Body of pancreas (tissue), 4 donors: Measurements from ENCODE around the gene TLE1. TPM values are rescaled to one million over a fixed set of nuclear protein-coding genes. Genes with fewer than 3 reads are reported as not detected.

ENCODE experiments used
- ATAC-seq: fragments of 150-250 bp; one replicate; pipeline ENCODE4 v1.9.1; 2016
- DNase-seq, 4 donors: peaks; one replicate each; pipeline ENCODE4 v3.0.0-alpha.2; 2019
- H3K27ac ChIP-seq, 4 donors: fragments of 200-600 bp; sonication (generic); 1 replicate in 3 of 4; 2 replicates in 1 of 4; pipeline versions ENCODE4 v1.5.1 to v1.6.1; 2016 to 2019; ENCODE audit warnings: mild to moderate bottlenecking in 1 of 4, mixed read lengths in 1 of 4, moderate library complexity in 1 of 4
- H3K27me3 ChIP-seq, 2 donors: fragments of 200-600 bp; sonication (generic); one replicate each; pipeline ENCODE4 v1.6.0; 2016; ENCODE audit warnings: mild to moderate bottlenecking in 1 of 2
- H3K36me3 ChIP-seq, 2 donors: fragments of 200-600 bp; sonication (generic); replicated peaks in 1 of 2; 2 replicates each; pipeline ENCODE4 v1.5.1; 2016; ENCODE audit warnings: low read depth in 2 of 2; ENCODE audit not compliant: insufficient read depth in 1 of 2
- H3K4me1 ChIP-seq: fragments of 200-600 bp; sonication (generic); one replicate; pipeline ENCODE4 v1.6.0; 2016
- H3K4me3 ChIP-seq, 2 donors: fragments of 200-600 bp; sonication (generic); 1 replicate in 1 of 2; 2 replicates in 1 of 2; pipeline ENCODE4 v1.5.1; 2016 to 2019
- H3K9me3 ChIP-seq, 3 donors: fragments of 200-600 bp; sonication (generic); 1 replicate in 2 of 3; 2 replicates in 1 of 3; pipeline ENCODE4 v1.5.1; 2016
- POLR2A ChIP-seq, 3 donors: fragments of 450-650 bp; IDR thresholded peaks; one replicate each; pipeline ENCODE4 v1.6.1; 2016; ENCODE audit warnings: antibody characterized with exemption in 3 of 3, mild to moderate bottlenecking in 2 of 3
- WGBS, 2 donors: methylation state at CpG; one replicate each; pipeline ENCODE4 v1.1.5; 2017; 5-methylcytosine and 5-hydroxymethylcytosine counted together
- intact Hi-C: fragments of 100-400 bp; cut with DNase I; formaldehyde crosslinking; loops from one replicate; pipeline ENCODE4 v1.15.1; 2023
- total RNA-seq, 2 donors: library from RNA; depleted of rRNA; stranded (reverse); fragments of >200 nt; gene quantifications; one replicate each; pipeline ENCODE4 v1.1.0, GENCODE V29; 2016
- TF ChIP-seq, protein P1 (sequence below), 7 experiments: fragments of 450-650 bp in 4 of 7; fragments of 200-600 bp in 3 of 7; sonication (generic) in 3 of 7; IDR thresholded peaks; one replicate each; pipeline ENCODE4 v1.5.1; 2016 to 2019; ENCODE audit warnings: antibody characterized with exemption in 7 of 7

The TLE1 gene
- total RNA-seq, 2 donors from 2014 or later, result 49.5 to 58.3 TPM

DNA sequence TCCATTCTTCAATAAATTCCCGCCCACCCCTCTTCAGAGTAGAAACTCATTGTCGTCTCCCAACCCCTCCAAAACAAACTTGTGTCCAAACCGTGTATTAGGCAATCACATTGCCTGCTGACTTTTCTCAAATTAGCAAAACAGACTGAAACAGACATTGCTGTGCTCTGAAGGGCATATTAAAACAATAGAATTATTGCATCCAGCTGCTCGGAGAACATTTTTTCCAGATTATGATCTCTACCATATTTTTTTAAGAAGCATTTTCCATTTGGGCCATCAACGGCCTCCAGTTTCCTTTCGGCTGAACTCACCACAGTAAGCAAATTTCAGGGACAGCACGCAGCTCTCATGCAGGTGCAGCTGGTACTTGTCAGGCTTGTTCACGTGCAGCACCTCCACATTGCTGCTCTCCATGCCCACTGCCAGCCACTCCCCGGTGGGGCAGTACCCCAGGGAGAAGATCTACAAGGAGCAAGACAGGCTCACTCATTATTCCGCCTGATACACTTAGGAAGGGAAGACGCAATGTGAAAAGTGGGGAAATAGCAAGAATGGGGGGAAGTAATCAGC, 104.1 kb downstream of the TLE1 start:
- TF ChIP-seq POLR2A (IDR thresholded peaks at IDR 0.05), result no peak
- TF ChIP-seq, protein P1, sequence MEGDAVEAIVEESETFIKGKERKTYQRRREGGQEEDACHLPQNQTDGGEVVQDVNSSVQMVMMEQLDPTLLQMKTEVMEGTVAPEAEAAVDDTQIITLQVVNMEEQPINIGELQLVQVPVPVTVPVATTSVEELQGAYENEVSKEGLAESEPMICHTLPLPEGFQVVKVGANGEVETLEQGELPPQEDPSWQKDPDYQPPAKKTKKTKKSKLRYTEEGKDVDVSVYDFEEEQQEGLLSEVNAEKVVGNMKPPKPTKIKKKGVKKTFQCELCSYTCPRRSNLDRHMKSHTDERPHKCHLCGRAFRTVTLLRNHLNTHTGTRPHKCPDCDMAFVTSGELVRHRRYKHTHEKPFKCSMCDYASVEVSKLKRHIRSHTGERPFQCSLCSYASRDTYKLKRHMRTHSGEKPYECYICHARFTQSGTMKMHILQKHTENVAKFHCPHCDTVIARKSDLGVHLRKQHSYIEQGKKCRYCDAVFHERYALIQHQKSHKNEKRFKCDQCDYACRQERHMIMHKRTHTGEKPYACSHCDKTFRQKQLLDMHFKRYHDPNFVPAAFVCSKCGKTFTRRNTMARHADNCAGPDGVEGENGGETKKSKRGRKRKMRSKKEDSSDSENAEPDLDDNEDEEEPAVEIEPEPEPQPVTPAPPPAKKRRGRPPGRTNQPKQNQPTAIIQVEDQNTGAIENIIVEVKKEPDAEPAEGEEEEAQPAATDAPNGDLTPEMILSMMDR (IDR thresholded peaks at IDR 0.05), result no peak
- DNase-seq (no peak), ATAC-seq (no peak)
- Histone ChIP-seq H3K9me3 (no peaks in the 10 kb centered on the region), H3K27ac (no peak overlapping the region), H3K4me3 (no peak overlapping the region), H3K4me1 (peaks cover 29% of the 10 kb centered on the region), H3K36me3 (peaks cover 0 to 5% of the 10 kb centered on the region in 2 donors), H3K27me3 (no peaks in the 10 kb centered on the region)
- intact Hi-C loops, result no loop called here
- WGBS, 2 donors, result 83 to 94% methylated on average over 11 of the region's 11 CpGs

DNA sequence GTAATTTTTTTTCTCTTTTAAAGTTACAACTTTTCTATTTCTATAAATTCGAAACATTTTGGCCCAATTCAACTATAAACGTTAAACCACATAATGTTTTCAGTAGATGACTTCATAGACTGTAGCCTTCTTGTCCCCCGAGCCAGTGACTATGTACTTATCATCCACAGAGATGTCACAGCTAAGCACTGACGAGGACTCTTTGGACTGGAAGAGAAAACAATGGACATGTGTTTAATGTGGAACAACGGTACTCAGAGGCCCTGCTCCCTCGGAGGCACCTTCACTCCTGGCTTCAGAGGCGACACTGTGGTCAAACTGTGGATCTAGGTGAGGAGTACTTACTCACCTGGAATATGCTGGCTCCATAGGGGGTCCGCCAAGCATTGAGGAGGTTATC, 105.2 kb downstream of the TLE1 start:
- DNase-seq (no peak), ATAC-seq (no peak)
- no peak overlapping the region for H3K4me3 ChIP-seq
- intact Hi-C loops, result no loop called here
- no peaks in the 10 kb centered on the region for H3K27me3 ChIP-seq
- WGBS, 2 donors, result 92 to 94% methylated on average over 8 of the region's 8 CpGs
- TF ChIP-seq, protein P1 (IDR thresholded peaks at IDR 0.05), result no peak
- TF ChIP-seq POLR2A (IDR thresholded peaks at IDR 0.05), result no peak
- H3K9me3 ChIP-seq, result no peaks in the 10 kb centered on the region
- peaks cover 0 to 5% of the 10 kb centered on the region in 2 donors for H3K36me3 ChIP-seq
- peaks cover 18% of the 10 kb centered on the region for H3K4me1 ChIP-seq
- no peak overlapping the region for H3K27ac ChIP-seq

DNA sequence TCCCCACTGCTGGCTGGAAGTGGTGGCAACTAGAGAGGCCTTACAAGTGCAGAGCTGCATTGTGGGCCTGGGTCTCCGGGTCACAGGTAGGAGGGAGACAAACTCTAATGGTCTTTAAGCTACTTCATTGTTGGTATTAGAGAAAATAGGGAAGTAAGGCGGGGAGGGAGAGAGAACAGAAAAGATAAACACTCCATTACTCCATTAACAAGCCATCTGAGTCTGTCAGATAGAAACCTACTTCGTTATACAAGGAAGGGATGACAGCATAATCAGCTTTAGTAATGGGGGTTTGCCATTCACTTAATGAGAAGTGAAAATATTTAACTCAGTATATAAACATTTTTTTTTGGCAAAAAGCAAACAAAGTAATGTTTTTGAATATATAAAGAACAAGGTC, 107.4 kb downstream of the TLE1 start:
- H3K4me3 ChIP-seq, result no peak overlapping the region
- TF ChIP-seq, protein P1 (IDR thresholded peaks at IDR 0.05), result no peak
- TF ChIP-seq POLR2A (IDR thresholded peaks at IDR 0.05), result no peak
- DNase-seq, result no peak
- no peaks in the 10 kb centered on the region for H3K27me3 ChIP-seq
- peaks cover 0 to 5% of the 10 kb centered on the region in 2 donors for H3K36me3 ChIP-seq
- ATAC-seq, result no peak
- intact Hi-C loops, result no loop called here
- H3K27ac ChIP-seq, result no peak overlapping the region
- H3K9me3 ChIP-seq, result no peaks in the 10 kb centered on the region
- WGBS, 2 donors, result 85 to 93% methylated on average over 3 of the region's 3 CpGs
- peaks cover 3% of the 10 kb centered on the region for H3K4me1 ChIP-seq

DNA sequence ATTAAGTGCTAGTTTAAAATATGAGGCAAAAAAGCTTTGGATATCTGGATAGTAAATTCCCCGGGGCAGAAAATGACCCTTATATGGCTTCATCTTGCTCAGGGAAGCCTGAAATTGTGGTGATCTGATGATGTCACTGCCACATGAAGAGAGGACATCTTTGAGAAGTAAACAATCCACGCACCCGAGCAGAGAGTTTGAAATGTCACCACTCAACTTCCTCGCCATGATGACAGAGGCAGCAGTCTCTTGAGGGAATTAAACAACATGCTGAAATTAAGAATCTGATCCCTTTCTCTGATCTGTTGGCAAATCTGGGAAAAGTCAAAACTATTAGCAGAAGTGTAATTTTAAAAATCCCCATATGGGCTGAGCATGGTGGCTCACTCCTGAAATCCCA, 110.0 kb downstream of the TLE1 start:
- Histone ChIP-seq H3K4me3 (no peak overlapping the region), H3K9me3 (no peaks in the 10 kb centered on the region), H3K27ac (no peak overlapping the region), H3K36me3 (peaks cover 0 to 5% of the 10 kb centered on the region in 2 donors), H3K27me3 (no peaks in the 10 kb centered on the region), H3K4me1 (no peaks in the 10 kb centered on the region)
- intact Hi-C loops, result no loop called here
- ATAC-seq (no peak), DNase-seq (no peak)
- TF ChIP-seq, protein P1 (IDR thresholded peaks at IDR 0.05), result no peak
- TF ChIP-seq POLR2A (IDR thresholded peaks at IDR 0.05), result no peak
- WGBS, 2 donors, result 77 to 95% methylated on average over 4 of the region's 4 CpGs

DNA sequence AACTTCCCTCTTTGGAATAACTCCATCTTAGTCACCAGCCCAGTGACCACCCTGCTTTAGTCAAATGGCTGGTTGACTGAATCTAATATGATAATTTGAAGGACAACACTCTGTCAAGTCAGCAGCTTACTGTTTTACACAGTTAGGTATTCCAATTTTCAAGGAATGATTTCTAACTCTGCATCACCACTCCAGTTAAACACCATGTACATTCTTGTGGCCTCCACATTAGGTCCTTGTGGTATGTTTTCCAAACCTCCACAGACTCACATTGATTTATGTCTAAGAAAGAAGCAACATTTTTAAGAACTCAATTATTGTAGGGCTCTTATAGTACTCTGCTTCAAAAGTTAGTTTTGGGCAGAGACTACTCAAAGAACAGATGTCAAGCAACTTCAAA, 110.7 kb downstream of the TLE1 start:
- no peaks in the 10 kb centered on the region for H3K9me3 ChIP-seq
- DNase-seq (no peak), ATAC-seq (no peak)
- no peaks in the 10 kb centered on the region for H3K27me3 ChIP-seq
- TF ChIP-seq, protein P1 (IDR thresholded peaks at IDR 0.05), result no peak
- peaks cover 0 to 3% of the 10 kb centered on the region in 2 donors for H3K36me3 ChIP-seq
- H3K4me1 ChIP-seq, result no peaks in the 10 kb centered on the region
- intact Hi-C loops, result no loop called here
- no peak overlapping the region for H3K27ac ChIP-seq
- no peak overlapping the region for H3K4me3 ChIP-seq
